ENCODE results near the gene SETBP1. TPM values are rescaled to one million over a fixed set of nuclear protein-coding genes. Genes with fewer than 3 reads are reported as not detected.

SETBP1 gene
- 4.3 and 4.4 TPM in 2 replicates for total RNA-seq

GRCh38 chr18:44680273-44681075, at the start of gene SETBP1:
SETBP1 (plus strand) TSS chr18:44680888; CDS start chr18:44701347, 20,459 bp downstream.
- intact Hi-C loops (cut with micrococcal nuclease) = loop anchor here (1.0 kb wide), 1 partner anchor 45 kb away; no protein-coding TSS in a partner anchor

- intact Hi-C loops (cut with micrococcal nuclease) = no loop called here
Observed at GRCh38 chr18:44632469-44633145, 48.1 kb upstream of the SETBP1 start.

DNA sequence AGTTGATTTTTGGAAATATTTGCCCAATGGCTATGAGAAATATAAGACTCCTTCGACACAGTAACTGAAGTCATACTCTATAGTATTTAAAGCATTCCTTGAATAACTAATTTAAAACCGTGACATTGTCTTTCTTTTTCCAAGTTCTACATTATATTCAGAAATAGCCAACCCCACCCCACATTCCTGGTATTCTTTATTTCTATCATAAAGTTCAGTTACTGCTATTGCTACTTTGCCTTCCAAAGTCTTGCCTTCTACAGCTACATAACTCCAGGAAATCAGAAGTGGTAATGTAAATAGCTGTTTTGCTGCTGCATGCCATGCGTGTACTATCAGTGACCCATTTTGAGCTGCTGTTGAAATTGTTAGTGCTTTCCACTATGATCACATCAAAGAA, 45.1 kb upstream of the SETBP1 start:
- intact Hi-C loops (cut with micrococcal nuclease) = no loop called here

GRCh38 chr18:44636241-44636640, 44.4 kb upstream of the SETBP1 start:
- intact Hi-C loops (cut with micrococcal nuclease) = no loop called here

- intact Hi-C loops (cut with micrococcal nuclease) = no loop called here
Observed at GRCh38 chr18:44637210-44638033, 43.3 kb upstream of the SETBP1 start.

- intact Hi-C loops (cut with micrococcal nuclease) = no loop called here
Observed at GRCh38 chr18:44638034-44638540, 42.6 kb upstream of the SETBP1 start.

GRCh38 chr18:44638811-44639210, 41.9 kb upstream of the SETBP1 start:
- intact Hi-C loops (cut with micrococcal nuclease) = no loop called here

GRCh38 chr18:44643004-44643403, 37.7 kb upstream of the SETBP1 start:
- intact Hi-C loops (cut with micrococcal nuclease) = no loop called here

- intact Hi-C loops (cut with micrococcal nuclease) = no loop called here
Observed at GRCh38 chr18:44651478-44651877, 29.2 kb upstream of the SETBP1 start.

DNA sequence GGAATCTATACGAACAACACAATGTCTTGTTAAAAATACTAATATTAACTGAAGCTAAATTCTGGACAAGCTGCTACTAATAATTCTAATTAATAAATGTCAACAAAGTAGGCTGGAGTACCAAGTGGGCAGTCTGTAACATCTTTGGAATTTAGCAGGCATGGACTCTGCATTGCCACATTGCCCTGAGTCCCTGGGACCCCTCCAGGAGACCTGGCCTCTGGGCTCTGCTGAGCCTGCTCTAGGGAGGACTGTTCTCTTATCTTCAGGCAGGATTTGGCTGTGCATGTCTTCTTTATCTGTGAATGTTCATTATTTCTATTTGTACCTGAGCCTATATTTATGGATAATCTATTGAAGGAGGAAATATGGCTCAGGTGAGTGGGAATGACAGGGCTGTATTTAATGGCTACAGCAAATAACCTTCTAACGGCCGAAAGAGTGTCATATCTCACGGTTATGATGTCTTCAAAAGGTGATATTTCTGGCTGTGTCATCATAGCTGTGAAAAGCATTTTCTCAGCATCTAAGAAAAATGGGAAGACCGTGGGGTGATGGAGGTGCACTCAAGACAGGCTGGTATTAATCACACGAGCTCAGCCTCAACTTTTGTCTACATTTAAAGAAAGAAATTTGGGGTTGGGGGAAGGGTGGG, 28.6 kb upstream of the SETBP1 start:
- intact Hi-C loops (cut with micrococcal nuclease) = no loop called here

DNA sequence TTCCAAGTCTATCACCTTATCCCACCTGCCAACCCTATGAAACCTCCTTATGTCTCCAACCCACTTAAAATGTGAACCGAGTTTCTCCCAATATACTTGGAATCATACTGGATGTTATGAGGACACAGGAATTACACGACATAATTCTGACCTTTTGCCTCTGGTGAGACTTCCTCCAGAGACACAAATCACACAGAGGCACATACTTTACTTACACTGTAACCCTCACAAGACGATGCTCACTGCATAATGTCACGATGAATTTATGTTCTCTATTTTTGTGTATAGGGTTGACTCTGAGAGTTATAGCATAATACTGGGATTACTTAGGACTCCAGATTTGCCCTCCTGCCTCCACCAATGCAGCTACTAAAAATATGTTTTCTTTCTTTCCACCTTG, 28.0 kb upstream of the SETBP1 start:
- intact Hi-C loops (cut with micrococcal nuclease) = no loop called here

DNA sequence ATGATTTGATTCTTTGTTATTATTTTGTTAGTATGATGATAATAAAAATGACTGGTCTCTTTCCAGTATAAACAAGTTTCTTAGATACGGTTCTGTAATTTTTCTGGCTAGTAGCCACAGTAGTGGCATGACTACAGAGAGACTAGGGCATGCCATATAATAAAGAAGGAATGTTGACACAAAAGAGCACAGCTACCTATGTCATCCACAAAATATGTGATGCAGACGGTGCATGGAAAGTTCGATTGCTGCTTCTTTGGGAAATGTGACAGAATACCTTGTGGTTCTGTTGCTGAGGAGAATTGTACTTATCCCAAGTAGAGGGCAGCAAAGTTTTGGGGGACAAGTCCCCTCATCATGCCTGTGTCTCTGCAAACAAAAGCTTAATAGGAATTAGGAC, 26.1 kb upstream of the SETBP1 start:
- intact Hi-C loops (cut with micrococcal nuclease) = no loop called here

GRCh38 chr18:44655435-44655834, 25.3 kb upstream of the SETBP1 start:
- intact Hi-C loops (cut with micrococcal nuclease) = no loop called here

DNA sequence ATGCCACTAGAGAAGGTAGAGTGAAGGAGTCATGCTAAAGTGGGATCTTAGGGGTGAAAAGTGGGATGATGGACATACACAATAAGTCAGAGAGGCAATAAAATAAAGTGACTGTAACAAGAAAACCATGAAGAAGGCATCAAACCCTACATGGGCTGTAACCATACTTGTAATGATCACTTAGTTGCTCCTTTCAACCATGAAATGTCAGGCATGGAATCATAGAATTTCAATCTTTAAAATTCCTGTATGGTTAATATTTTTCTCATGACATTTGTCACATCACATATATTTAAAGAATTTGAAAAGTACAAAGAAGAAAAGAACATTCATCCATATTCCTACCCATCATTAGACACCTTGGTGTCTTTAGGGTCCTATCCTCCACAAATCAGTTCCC, 20.9 kb upstream of the SETBP1 start:
- intact Hi-C loops (cut with micrococcal nuclease) = no loop called here

DNA sequence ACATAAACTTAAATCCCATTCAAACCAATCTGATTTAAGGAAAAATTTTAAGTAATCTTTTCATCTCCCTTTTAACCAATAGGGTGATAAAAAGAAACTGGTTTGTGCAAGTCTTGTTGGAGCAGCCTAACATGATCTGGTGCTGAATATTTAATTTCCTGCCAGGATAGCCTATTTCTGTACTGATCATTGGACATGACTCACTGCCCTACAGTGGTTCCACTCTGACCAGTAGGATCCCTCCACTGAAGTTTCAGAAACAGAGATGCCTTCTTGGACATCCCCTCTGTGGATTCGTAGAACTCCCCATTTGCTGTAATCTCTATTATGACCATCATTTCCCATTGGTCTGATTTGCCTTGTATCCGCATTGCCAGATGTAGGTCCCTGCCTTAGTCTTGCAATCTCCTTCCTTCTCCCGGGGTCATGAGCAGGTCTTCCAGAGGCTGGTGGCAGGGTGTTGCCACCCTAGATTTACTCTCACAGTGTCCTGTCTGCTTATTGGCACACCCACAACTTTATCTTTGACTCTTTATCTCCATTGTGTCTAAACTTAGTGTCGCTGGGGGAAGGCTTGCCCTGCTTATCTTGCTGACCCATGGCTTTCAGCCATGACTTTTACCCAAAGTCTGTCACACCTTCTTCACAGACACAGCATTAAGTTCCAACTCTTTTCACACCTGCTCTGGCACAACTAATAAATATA, 12.3 kb upstream of the SETBP1 start:
- intact Hi-C loops (cut with micrococcal nuclease) = no loop called here

GRCh38 chr18:44671914-44672313, 8.8 kb upstream of the SETBP1 start:
- intact Hi-C loops (cut with micrococcal nuclease) = loop anchor here (10.0 kb wide), 1 partner anchor 353 kb away; no protein-coding TSS in a partner anchor

DNA sequence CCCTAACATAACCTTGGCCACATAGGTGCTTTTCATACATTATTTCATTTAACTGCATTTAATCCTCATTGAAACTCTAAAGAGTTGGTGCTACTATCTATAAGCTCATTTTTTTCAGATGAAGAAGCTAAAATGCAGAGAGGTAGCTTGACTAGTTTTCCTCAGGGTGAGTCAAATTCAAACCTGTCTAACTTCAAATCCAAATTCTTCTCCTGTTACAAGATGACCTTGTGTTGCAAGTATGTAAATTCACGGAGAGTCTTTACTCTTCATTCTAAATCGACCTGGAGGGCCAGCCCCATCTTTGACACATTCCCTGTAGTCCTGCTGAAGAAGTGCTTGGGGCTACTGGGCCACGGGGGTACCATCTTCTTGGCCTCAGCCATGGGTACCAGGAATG, 8.2 kb upstream of the SETBP1 start:
- intact Hi-C loops (cut with micrococcal nuclease) = loop anchor here (10.0 kb wide), 1 partner anchor 352 kb away; no protein-coding TSS in a partner anchor

DNA sequence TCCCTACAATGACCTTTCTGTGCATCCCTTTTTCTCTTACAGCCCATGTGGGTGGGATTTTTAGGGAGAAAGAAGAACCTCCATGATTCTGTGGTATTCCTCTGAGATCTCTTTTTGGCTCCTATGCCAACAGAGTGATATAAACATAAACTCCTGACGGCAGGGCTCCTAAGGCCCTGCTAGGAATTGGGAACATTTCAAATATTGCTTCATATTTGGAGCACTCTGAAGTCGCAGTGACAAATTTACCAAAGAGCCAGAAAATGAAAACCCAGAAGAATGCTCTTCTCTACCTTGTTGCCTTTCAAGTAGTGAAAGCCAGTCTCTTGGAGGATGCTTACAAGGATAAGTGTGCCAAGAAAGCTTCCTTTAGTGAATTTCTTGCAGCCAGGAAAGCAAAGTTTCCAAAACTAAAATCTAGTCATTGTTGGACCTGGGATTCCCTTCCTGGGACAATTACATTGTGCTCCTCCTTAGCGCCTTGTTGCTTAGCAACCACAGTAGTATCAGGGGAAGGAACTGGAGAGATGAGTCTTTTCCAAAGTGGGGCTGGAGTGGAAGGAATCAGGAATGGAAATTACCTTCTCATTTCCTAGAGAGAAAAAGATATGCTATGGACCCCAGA, 7.3 kb upstream of the SETBP1 start:
- intact Hi-C loops (cut with micrococcal nuclease) = loop anchor here (10.0 kb wide), 1 partner anchor 351 kb away; no protein-coding TSS in a partner anchor

GRCh38 chr18:44677933-44678332, 2.8 kb upstream of the SETBP1 start:
- intact Hi-C loops (cut with micrococcal nuclease) = loop anchor here (2.0 to 10.0 kb wide), 2 partner anchors 295 to 347 kb away; no protein-coding TSS in a partner anchor

DNA sequence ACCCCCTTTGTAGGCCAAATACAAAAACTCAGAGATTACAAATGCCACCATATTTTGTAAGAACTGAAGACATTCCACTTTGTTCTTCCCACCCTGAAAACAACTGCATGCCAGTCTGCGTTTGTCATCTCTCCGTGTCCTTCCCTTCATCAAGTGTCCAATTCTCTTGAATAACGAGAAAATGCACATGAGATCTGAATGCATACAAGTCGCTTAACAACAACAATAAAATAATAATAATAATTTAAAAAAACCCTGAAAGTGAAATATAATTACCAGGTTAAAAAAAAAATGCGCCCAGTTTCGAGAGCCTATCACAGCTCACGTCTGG, 2.0 kb upstream of the SETBP1 start:
- intact Hi-C loops (cut with micrococcal nuclease) = loop anchor here (1.0 to 10.0 kb wide), 6 partner anchors 81 to 534 kb away; no protein-coding TSS in a partner anchor

Measured in T-helper 2 cell treated with Interferon-gamma antibody and Interleukin-4, amounts not matched to agents 100 ng/mL and 5 ng/mL, for 36 hours (primary cell).